ENCODE results near the gene PRLH. TPM values are rescaled to one million over a fixed set of nuclear protein-coding genes. Genes with fewer than 3 reads are reported as not detected.

Gene PRLH
- total and polyA plus RNA-seq, 2 of the 13 experiments (the other 11 are each of a cell fraction or from before 2014, with no cell fraction given): not detected

GRCh38 chr2:237585590-237586221, 19.3 kb downstream of the PRLH start (continued):
- TF ChIP-seq ZNF619 (CRISPR knock-in tag; IDR thresholded peaks at IDR 0.05) (peak; percentile 98), MXD1 (CRISPR knock-in tag; IDR thresholded peaks at IDR 0.05) (peak; percentile 76), AKNA (CRISPR knock-in tag; IDR thresholded peaks at IDR 0.05; ENCODE audit: borderline replicate concordance) (no peak), E2F2 (CRISPR knock-in tag; IDR thresholded peaks at IDR 0.05; ENCODE audit: borderline replicate concordance) (peak; percentile 60; the same call in 1 of the 2 replicates), ETV5 (CRISPR knock-in tag; IDR thresholded peaks at IDR 0.05; ENCODE audit: borderline replicate concordance) (peak; percentile 97), ZC3H4 (CRISPR knock-in tag; IDR thresholded peaks at IDR 0.05; ENCODE audit: borderline replicate concordance) (no peak), TRAFD1 (CRISPR knock-in tag; IDR thresholded peaks at IDR 0.05; ENCODE audit: borderline replicate concordance) (no peak), GATAD2A (CRISPR knock-in tag; IDR thresholded peaks at IDR 0.05) (peak; percentile 94), ARID3A (IDR thresholded peaks at IDR 0.05; ENCODE audit: low read depth, low read length) (no peak), HNRNPL (IDR thresholded peaks at IDR 0.05; ENCODE audit: low read depth, low read length) (peak; percentile 64; the same call in 1 of the 2 replicates), ZNF839 (CRISPR knock-in tag; IDR thresholded peaks at IDR 0.05; ENCODE audit: borderline replicate concordance) (peak; percentile 88; the same call in 1 of the 2 replicates), KDM1A (CRISPR knock-in tag; IDR thresholded peaks at IDR 0.05) (no peak), ZNF788 (CRISPR knock-in tag; IDR thresholded peaks at IDR 0.05; ENCODE audit: borderline replicate concordance) (peak; percentile 99; the same call in 1 of the 2 replicates), ZNF747 (CRISPR knock-in tag; IDR thresholded peaks at IDR 0.05; ENCODE audit: borderline replicate concordance) (peak; percentile 99), HOXA9 (CRISPR knock-in tag; IDR thresholded peaks at IDR 0.05; ENCODE audit: borderline replicate concordance) (no peak), RFX3 (CRISPR knock-in tag; IDR thresholded peaks at IDR 0.05) (no peak), NR2C2 (CRISPR knock-in tag; IDR thresholded peaks at IDR 0.05; ENCODE audit: borderline replicate concordance) (peak; percentile 89), ZFX (CRISPR knock-in tag; IDR thresholded peaks at IDR 0.05; ENCODE audit: low read depth) (peak; percentile 68), ZNF441 (CRISPR knock-in tag; IDR thresholded peaks at IDR 0.05; ENCODE audit: borderline replicate concordance) (0 out of 2 replicates have a peak, but pooled peaks have one; percentile 43)
